T-cell (primary cell): ENCODE data around the gene ERF. TPM values are rescaled to one million over a fixed set of nuclear protein-coding genes. Genes with fewer than 3 reads are reported as not detected.
"Not testable (repeated sequence)": the region's sequence is repeated elsewhere in the genome, so short reads cannot be mapped to it uniquely, and the experiment has no call there.

Experiments
- ATAC-seq, 4 experiments: fragments of 200-7000 bp in 3 of 4; fragments of 150-1000 bp in 1 of 4; cut with Tn5 transposase; replicated peaks in 1 of 4; 1 replicate in 3 of 4; 2 replicates in 1 of 4; pipeline ENCODE4 v1.10.0; 2021; ENCODE audit warnings: moderate library complexity in 3 of 4, mild to moderate bottlenecking in 2 of 4, moderate number of reproducible peaks in 1 of 4
- CTCF ChIA-PET, 2 donors: fragments of 300-600 bp; sonication (Branson Sonifier 250); formaldehyde crosslinking; loops; one replicate each; lab custom pipeline; 2022; ENCODE audit warnings: antibody characterized with exemption in 2 of 2; lab: Charles Lee
- POLR2A ChIA-PET, 2 donors: fragments of 300-600 bp; sonication (Branson Sonifier 250); formaldehyde crosslinking; loops; one replicate each; lab custom pipeline; 2022; ENCODE audit warnings: antibody characterized with exemption in 2 of 2; lab: Charles Lee
- DNase-seq, 35 experiments: peaks; one replicate each; pipeline versions ENCODE4 v3.0.0 to v3.0.0-alpha.2; 2013 to 2023
- H3K27ac ChIP-seq: one replicate; pipeline ENCODE4 v1.5.1; 2013; ENCODE audit warnings: low read length
- H3K27me3 ChIP-seq, 2 experiments: replicated peaks in 1 of 2; 1 replicate in 1 of 2; 2 replicates in 1 of 2; pipeline versions ENCODE4 v1.6.1 to v1.7.0; 2013; ENCODE audit warnings: low read length in 1 of 2, mixed read lengths in 1 of 2; ENCODE audit not compliant: control insufficient read depth in 2 of 2, insufficient read depth in 2 of 2; ENCODE audit errors: extremely low read depth in 1 of 2
- H3K36me3 ChIP-seq, 2 donors: 1 replicate in 1 of 2; 2 replicates in 1 of 2; pipeline versions ENCODE4 v1.6.1 to v1.7.0; 2013; ENCODE audit warnings: low read length in 1 of 2; ENCODE audit not compliant: control insufficient read depth in 2 of 2, insufficient read depth in 1 of 2; ENCODE audit errors: extremely low read depth in 1 of 2
- H3K4me1 ChIP-seq, 2 experiments: 1 replicate in 1 of 2; 2 replicates in 1 of 2; pipeline versions ENCODE4 v1.6.1 to v1.7.0; 2013; ENCODE audit warnings: low read length in 2 of 2, mixed read lengths in 1 of 2; ENCODE audit not compliant: insufficient read depth in 2 of 2, control insufficient read depth in 1 of 2; ENCODE audit errors: extremely low read depth in 1 of 2
- H3K4me3 ChIP-seq, 2 donors: 1 replicate in 1 of 2; 2 replicates in 1 of 2; pipeline versions ENCODE4 v1.5.1 to v1.7.0; 2013; ENCODE audit warnings: mild to moderate bottlenecking in 2 of 2, low read length in 1 of 2, moderate library complexity in 1 of 2; ENCODE audit not compliant: control insufficient read depth in 1 of 2; ENCODE audit errors: extremely low read depth in 1 of 2
- H3K9me3 ChIP-seq: 2 replicates; pipeline ENCODE4 v1.7.0; 2013
- H3K27ac Mint-ChIP-seq, 2 donors: one replicate each; pipeline ENCODE4 v1.8.0; 2020 to 2021; ENCODE audit warnings: mild to moderate bottlenecking in 2 of 2, mixed read lengths in 2 of 2
- H3K27me3 Mint-ChIP-seq, 2 donors: one replicate each; pipeline ENCODE4 v1.8.0; 2021 to 2022; ENCODE audit warnings: mixed read lengths in 2 of 2
- H3K36me3 Mint-ChIP-seq: one replicate; pipeline ENCODE4 v1.8.0; 2021; ENCODE audit warnings: mixed read lengths
- H3K4me1 Mint-ChIP-seq, 3 donors: one replicate each; pipeline ENCODE4 v1.8.0; 2020 to 2022; ENCODE audit warnings: mixed read lengths in 3 of 3, mild to moderate bottlenecking in 1 of 3
- H3K4me3 Mint-ChIP-seq, 3 donors: one replicate each; pipeline ENCODE4 v1.8.0; 2020 to 2022; ENCODE audit warnings: mild to moderate bottlenecking in 3 of 3, mixed read lengths in 3 of 3, moderate library complexity in 3 of 3
- H3K9me3 Mint-ChIP-seq, 3 donors: one replicate each; pipeline ENCODE4 v1.8.0; 2020 to 2022; ENCODE audit warnings: mixed read lengths in 3 of 3
- WGBS: methylation state at CpG from one replicate; pipeline ENCODE4 v1.1.5; 2013; ENCODE audit warnings: missing lambda C conversion rate; ENCODE audit not compliant: insufficient coverage; 5-methylcytosine and 5-hydroxymethylcytosine counted together
- total RNA-seq, 35 experiments: library from RNA in 6 of 35; stranded (reverse) in 6 of 35; fragments of 120-200 nt in 1 of 35; gene quantifications; one replicate each; pipeline versions ENCODE4 v1.2.1 to v1.2.4 and lab custom pipeline; 2013 to 2026

ERF gene
- total RNA-seq, 5 donors from 2014 or later (not counting 1 experiment from before 2014, with no cell fraction given), result 35.9 to 97.3 (median 44.6) TPM

GRCh38 chr19:42266928-42267603 is 12.1 kb upstream of the ERF start:
- DNase-seq, H3K9me3 ChIP-seq, H3K27ac Mint-ChIP-seq, H3K27me3 Mint-ChIP-seq, H3K9me3 Mint-ChIP-seq, H3K4me3 Mint-ChIP-seq, H3K36me3 Mint-ChIP-seq, H3K36me3 ChIP-seq, H3K27me3 ChIP-seq, ATAC-seq, H3K4me3 ChIP-seq: not testable (repeated sequence)
- POLR2A ChIA-PET, result interaction anchor here in 1 of 2 donors (0.7 kb wide), 1 partner anchor 10 kb away, joined by 5 read pairs; no protein-coding TSS in a partner anchor
- Histone ChIP-seq H3K27ac (peak overlapping the region; percentile 96), H3K4me1 (peaks cover 21 to 33% of the 10 kb centered on the region in 2 experiments)
- 93% methylated on average over 4 of the region's 25 CpGs for WGBS
- H3K4me1 Mint-ChIP-seq, result peaks cover 8 to 31% (median 29%) of the 10 kb centered on the region in 3 donors
- CTCF ChIA-PET, result interaction anchor here in 1 of 2 donors (0.5 kb wide), 1 partner anchor 90 kb away, joined by 6 read pairs; no protein-coding TSS in a partner anchor

DNA sequence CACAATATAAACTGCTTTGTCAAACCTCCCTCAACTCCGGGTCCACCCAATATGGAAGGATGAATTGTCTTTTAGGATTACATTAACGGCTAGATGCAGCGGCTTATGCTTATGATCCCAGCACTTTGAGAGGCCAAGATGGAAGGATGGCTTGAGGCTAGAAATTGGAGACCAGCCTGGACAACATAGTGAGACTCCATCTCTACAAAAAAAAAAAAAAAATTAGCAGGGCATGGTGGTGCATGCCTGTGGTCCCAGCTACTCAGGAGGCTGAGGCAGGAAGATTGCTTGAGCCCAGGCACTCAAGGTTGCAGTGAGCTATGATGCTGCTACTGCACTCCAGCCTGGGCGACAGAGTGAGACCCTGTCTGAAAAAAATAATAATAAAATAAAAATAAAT is 11.2 kb upstream of the ERF start:
- peaks cover 18 to 24% of the 10 kb centered on the region in 2 experiments for H3K4me1 ChIP-seq
- CTCF ChIA-PET, H3K27ac Mint-ChIP-seq, H3K36me3 ChIP-seq, H3K9me3 Mint-ChIP-seq, POLR2A ChIA-PET, H3K27ac ChIP-seq, ATAC-seq, DNase-seq, H3K27me3 ChIP-seq, H3K4me3 Mint-ChIP-seq, H3K27me3 Mint-ChIP-seq, H3K36me3 Mint-ChIP-seq, H3K9me3 ChIP-seq, H3K4me3 ChIP-seq: not testable (repeated sequence)
- peaks cover 2 to 25% (median 23%) of the 10 kb centered on the region in 3 donors for H3K4me1 Mint-ChIP-seq
- no CpG with 5 or more reads among the region's 4 CpGs for WGBS

GRCh38 chr19:42261763-42262162 is 6.8 kb upstream of the ERF start:
- DNase-seq (no peak), ATAC-seq (no peak)
- peaks cover 0 to under 1% (median under 1%) of the 10 kb centered on the region in 3 donors for H3K4me1 Mint-ChIP-seq
- no peaks in the 10 kb centered on the region for H3K27me3 ChIP-seq
- H3K36me3 ChIP-seq, result no peaks in the 10 kb centered on the region
- ChIA-PET CTCF (interaction anchor here in 1 of 2 donors (0.6 kb wide), 1 partner anchor 11 kb away, joined by 4 read pairs; no protein-coding TSS in a partner anchor), POLR2A (no interaction called here)
- no peak overlapping the region for H3K27ac ChIP-seq
- H3K27me3 Mint-ChIP-seq, result peaks cover 0 to 2% of the 10 kb centered on the region in 2 donors
- H3K4me3 Mint-ChIP-seq, result no peak overlapping the region
- H3K9me3 Mint-ChIP-seq, result no peaks in the 10 kb centered on the region
- WGBS, result no CpG with 5 or more reads among the region's 3 CpGs
- no peak overlapping the region for H3K4me3 ChIP-seq
- no peaks in the 10 kb centered on the region for H3K9me3 ChIP-seq
- H3K27ac Mint-ChIP-seq, result no peak overlapping the region
- no peaks in the 10 kb centered on the region for H3K4me1 ChIP-seq
- no peaks in the 10 kb centered on the region for H3K36me3 Mint-ChIP-seq

GRCh38 chr19:42257842-42258241 is 2.9 kb upstream of the ERF start:
- H3K4me3 ChIP-seq, DNase-seq, CTCF ChIA-PET, H3K27me3 ChIP-seq, H3K36me3 Mint-ChIP-seq, ATAC-seq, H3K9me3 ChIP-seq, H3K36me3 ChIP-seq, H3K4me3 Mint-ChIP-seq, H3K27ac Mint-ChIP-seq, H3K27ac ChIP-seq, H3K9me3 Mint-ChIP-seq, H3K27me3 Mint-ChIP-seq: not testable (repeated sequence)
- H3K4me1 Mint-ChIP-seq, result peaks cover 9 to 13% (median 11%) of the 10 kb centered on the region in 3 donors
- 100% methylated on average over 2 of the region's 3 CpGs for WGBS
- H3K4me1 ChIP-seq, result peaks cover 8 to 18% of the 10 kb centered on the region in 2 experiments
- POLR2A ChIA-PET, result interaction anchor here in 1 of 2 donors (0.5 kb wide), 2 partner anchors 9 to 62 kb away, joined by 5 to 10 read pairs; no protein-coding TSS in a partner anchor

DNA sequence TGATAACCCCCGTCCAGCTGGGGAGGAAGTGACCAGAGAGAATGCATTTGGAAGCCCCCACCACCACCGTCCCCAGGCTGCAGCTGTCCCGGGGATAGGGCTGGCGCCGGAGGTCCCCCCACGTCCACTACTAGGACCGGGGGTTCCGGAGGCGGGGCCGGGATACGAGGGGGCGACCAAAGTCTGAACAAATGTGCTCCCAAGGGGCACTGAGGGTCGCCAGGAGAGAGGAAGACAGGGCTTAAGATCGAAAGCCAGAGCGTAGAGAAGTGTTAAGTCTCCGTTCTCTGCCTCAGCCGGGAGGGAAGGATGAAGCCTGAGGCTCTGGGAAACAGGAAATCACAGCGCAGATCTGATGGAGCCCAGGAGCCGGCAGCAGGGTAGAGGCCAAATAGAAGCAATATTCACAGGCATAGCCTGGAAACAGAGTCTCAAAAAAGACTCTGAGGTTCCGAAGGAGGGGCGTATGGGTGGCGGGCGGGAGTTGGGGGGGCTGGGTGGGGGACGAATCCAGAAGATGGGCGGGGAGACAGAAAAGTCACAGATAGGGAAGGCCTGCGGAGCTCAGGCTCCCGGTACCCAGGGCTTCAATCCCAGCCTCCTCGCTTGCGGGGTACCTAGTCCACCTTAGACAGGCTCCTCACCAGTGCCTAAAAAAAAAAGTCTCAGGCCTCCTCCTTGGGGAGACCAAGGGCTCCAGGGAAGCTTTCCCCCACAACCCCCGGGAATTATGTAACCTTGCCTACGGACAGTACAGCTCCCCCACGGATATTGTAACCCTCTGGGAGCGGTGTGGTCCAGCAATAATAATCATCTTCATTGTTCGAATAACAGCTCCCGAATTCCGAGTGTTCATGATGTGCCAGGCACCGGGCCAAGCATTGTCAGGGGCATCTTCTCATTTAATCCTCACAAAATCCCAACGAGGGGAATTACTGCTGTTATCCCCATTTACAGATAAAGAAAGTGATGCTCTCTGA is 1.1 kb upstream of the ERF start:
- WGBS, result 27% methylated on average over 20 of the region's 38 CpGs
- Histone ChIP-seq H3K9me3 (no peaks in the 10 kb centered on the region), H3K27me3 (peaks cover 0 to 5% of the 10 kb centered on the region in 2 experiments), H3K36me3 (no peaks in the 10 kb centered on the region), H3K4me3 (peak overlapping the region; percentile 59 to 72), H3K4me1 (peaks cover 24 to 36% of the 10 kb centered on the region in 2 experiments), H3K27ac (peak overlapping the region; percentile 72)
- ATAC-seq, result no peak
- DNase-seq, result peak in 1 of 35 experiments; percentile 34
- Mint-ChIP-seq H3K27me3 (peaks cover 0 to 2% of the 10 kb centered on the region in 2 donors), H3K36me3 (no peaks in the 10 kb centered on the region), H3K27ac (peak overlapping the region; percentile 32 to 72), H3K4me1 (peaks cover 24 to 29% (median 26%) of the 10 kb centered on the region in 3 donors), H3K9me3 (no peaks in the 10 kb centered on the region), H3K4me3 (peak overlapping the region; percentile 74 to 95 (median 75))
- ChIA-PET CTCF (interaction anchor here in 1 of 2 donors (0.7 kb wide), 1 partner anchor 1627 kb away, joined by 3 read pairs; no protein-coding TSS in a partner anchor), POLR2A (interaction anchor here in 1 of 2 donors (0.9 kb wide), 1 partner anchor 15 kb away, joined by 5 read pairs; no protein-coding TSS in a partner anchor)
